NB4 (cell line): ENCODE measurements around the gene TESK2.

ENCODE experiments used
- CTCF ChIP-seq: IDR thresholded peaks from one replicate; pipeline ENCODE4 v1.5.1; 2012; ENCODE audit warnings: low read depth, low read length
- MAX ChIP-seq: IDR thresholded peaks from 2 replicates; pipeline ENCODE4 v1.6.1; 2011; ENCODE audit warnings: low read depth, low read length
- MYC ChIP-seq: IDR thresholded peaks from 2 replicates; pipeline ENCODE4 v1.6.1; 2011; ENCODE audit warnings: low read depth, low read length
- POLR2A ChIP-seq: IDR thresholded peaks from 2 replicates; pipeline ENCODE4 v1.6.1; 2011; ENCODE audit warnings: mild to moderate bottlenecking; ENCODE audit not compliant: insufficient read length; ENCODE audit errors: extremely low read depth

- no peak for TF ChIP-seq CTCF
- no peak for TF ChIP-seq POLR2A
- TF ChIP-seq MAX, result no peak
- TF ChIP-seq MYC, result no peak
These were observed 2.1 kb downstream of the TESK2 start for GRCh38 chr1:45488666-45489377.
